Stimulated activated CD4-positive, alpha-beta T cell treated with anti-CD3 and anti-CD28 coated beads, TNF-alpha, amount 100 ng/mL, for 1 hour (primary cell): ENCODE data around the gene SPINT2.
"Not testable (repeated sequence)": the region's sequence is repeated elsewhere in the genome, so short reads cannot be mapped to it uniquely, and the experiment has no call there.

Source experiments
- DNase-seq, 3 donors: peaks; one replicate each; pipeline ENCODE4 v3.0.0-alpha.2; 2020; ENCODE audit warnings: low read depth in 3 of 3, low spot score in 1 of 3

The SPINT2 gene

GRCh38 chr19:38264486-38265212 lies at the start of gene SPINT2:
Gene SPINT2 (plus strand): TSS chr19:38264573. CDS start chr19:38264893, 320 bp downstream.
- DNase-seq, result peak in 2 of 3 donors; percentile 9 to 17

DNA sequence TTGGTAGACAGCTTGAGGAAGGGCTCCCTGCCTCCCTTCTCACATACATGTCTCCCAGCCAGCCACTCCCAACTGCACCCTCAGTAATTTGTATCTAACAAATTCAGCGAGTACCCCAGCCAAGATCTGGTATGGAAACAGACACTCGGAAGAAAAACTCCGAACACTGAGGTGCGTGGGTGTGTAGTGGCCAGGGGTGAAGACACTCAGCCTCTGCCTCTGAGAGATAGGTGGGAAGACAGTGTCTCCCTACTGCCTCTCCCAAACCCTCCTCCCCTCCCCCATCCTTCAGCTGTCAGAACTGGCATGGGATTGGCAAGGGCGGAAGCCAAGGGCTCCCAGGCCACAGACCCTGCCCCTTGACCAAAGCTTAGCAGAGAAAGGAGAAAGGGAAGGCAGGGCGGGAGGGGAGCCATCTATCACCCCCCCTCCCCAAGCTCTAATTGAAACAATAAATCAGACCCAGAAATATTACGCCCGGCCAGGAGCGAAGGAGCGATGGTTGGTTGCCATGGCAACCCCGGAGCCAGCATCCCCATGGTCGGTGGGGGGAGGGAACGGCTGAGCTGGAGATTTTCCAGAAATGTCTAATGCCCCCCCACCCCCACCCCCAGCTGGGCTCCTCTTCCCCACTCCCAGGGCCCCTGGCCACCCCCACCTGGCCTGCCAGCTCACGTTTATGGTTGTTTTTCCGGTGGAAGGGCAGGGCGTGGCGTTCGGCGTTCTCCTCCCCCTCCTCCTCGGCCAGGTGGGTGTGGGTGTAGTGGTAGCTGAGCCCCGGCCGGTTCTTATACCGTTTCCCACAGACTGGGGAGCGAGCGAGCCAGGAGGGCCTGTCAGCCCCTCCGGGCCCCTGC lies 47.4 kb upstream of the SPINT2 start:
- no peak for DNase-seq

- no peak for DNase-seq
Measured at GRCh38 chr19:38218204-38218603, 46.2 kb upstream of the SPINT2 start.

DNA sequence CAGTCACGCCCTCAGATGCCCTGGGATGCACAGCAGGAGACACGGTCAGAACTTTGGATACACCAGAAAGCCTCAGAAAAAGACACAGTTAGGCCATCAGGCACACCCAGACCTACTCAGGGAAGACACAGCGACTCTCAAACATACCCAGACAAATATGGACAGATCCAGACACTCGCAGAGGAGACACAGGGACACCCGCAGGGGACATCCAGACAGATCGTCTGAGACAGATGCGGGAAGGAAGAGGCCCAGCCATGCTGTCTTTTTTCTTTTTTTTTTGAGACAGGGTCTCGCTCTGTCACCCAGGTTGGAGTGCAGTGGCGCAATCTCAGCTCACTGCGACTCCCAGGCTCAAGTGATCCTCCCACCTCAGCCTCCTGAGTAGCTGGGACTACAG lies 45.2 kb upstream of the SPINT2 start:
- DNase-seq, result no peak

DNA sequence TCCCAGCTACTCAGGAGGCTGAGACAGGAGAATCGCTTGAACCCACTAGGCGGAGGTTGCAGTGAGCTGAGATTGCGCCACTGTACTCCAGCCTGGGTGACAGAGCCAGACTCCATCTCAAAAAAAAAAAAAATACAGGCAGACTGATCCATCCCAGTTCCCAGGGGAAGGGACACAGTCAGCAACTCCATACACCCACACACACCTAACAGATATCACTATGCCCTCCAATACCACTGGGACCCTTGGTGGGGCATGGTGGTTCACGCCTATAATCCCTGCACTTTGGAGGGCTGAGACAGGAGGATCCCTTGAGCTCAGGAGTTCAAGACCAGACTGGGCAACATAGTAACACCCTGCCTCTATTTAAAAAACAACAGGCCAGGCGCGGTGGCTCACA lies 43.0 kb upstream of the SPINT2 start:
- no peak for DNase-seq

DNA sequence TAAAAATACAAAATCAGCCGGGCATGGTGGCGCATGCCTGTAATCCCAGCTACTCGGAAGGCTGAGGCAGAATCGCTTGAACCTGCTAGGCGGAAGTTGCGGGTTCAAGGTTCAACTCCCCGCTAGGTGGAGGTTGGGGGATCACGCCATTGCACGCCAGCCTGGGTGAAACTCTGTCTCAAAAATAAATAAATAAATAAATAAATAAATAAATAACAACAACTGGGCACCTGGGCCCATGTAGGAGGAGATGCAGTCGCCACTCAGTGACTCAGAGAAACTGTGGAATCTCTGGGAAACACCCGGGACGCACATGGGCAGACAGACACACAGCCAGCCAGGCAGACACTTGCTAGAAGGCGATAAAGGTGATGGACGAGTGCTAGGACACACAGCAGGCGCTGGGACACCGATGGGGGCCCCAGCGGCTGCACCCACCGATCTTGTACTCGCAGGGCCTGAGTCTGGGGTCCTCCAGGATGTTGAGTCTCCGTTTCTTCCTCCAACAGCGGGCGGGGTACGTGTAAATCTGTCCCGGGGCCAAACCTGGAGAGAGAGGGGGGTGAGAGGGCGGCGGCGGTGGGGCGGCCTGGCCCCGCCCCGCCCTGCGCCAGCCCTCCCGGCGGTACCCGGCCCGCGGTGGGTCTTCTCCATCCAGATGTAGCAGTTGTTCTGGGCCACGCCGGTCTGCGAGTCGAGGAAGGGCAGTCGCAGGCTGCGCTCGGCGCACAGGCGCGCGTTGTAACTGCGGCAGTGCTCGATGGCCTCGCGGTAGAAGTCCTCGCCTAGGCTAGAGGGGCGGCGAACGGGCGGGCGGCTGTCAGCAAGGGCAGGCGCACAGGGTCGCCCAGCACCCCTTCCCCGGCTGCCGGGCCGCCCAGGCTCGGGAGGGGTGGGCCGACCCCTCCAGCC lies 42.2 kb upstream of the SPINT2 start:
- no peak for DNase-seq

DNA sequence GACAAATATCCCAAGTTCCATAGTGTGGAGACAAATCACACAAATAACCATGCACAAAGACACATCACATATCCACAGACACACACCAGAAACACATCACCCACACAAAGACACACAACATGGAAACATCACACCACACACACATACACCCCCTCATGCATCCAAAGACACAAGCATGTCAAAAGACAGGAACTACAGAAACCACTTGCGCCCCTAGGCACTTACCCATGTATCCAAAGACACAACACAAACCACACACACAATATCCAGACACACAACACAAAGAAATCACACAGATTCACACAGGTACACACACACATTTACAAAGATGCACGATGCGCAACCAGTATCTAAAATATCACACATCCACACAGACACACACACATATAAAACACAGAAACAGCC lies 41.3 kb upstream of the SPINT2 start:
- no peak for DNase-seq

- no peak for DNase-seq
Measured at GRCh38 chr19:38223617-38224013, 40.8 kb upstream of the SPINT2 start.

DNA sequence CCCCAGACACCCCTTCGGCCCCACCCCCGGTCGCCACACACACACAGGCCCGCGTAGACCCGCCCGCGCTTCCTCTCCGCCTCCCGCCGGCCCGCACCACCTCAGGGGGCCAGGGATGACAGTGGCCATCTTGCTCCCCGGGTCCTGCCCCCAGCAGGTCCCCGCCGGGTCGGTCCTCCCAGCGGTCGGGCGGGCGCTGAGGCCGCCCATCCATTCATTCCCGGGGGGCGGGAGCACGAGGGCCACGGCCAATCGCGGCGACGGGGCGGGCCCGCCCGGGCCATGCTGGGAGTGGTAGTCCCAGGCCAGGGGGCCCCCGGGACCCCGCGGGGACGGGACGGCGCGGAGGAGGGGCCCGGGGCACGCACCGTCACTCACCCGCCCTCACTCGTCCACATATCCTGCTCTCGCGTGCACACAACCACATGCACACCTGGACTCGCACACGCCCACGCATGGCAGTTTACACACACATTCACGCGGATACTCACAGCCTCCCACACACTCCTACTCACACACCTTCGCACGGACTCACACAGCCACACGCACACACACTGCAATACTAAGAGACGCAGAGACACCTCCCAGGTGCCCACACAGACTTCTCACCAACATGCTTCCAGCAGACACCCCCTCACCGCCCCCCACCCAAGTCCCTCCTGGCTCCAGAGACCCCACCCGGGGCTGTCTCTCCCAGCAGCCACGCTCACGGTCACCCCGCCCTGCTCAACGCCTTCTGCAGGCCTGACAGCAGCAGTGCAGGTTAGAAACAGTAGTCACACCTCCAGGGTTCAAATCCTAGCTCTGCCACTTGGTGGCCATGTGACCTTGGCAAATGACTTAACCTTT lies 40.1 kb upstream of the SPINT2 start, which contains the start of gene DPF1:
TSS of gene DPF1 (minus strand) at position 209 of the 849 bp plus-strand sequence. CDS start at position 129, 80 bp downstream.
- DNase-seq, result peak in 1 of 3 donors; percentile 34

DNA sequence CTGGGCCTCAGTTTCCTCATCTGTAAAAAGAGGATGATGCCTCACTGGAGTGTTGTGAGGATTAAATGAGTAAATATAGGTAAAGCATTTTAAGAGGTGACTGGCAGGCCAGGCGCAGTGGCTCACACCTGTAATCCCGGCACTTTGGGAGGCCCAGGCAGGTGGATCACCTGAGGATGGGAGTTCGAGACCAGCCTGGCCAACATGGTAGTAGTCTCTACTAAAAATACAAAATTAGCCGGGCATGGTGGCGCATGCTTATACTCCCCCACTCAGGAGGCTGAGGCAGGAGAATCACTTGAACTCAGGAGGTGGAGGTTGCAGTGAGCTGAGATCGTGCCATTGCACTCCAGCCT lies 39.5 kb upstream of the SPINT2 start:
- not testable (repeated sequence) for DNase-seq

DNA sequence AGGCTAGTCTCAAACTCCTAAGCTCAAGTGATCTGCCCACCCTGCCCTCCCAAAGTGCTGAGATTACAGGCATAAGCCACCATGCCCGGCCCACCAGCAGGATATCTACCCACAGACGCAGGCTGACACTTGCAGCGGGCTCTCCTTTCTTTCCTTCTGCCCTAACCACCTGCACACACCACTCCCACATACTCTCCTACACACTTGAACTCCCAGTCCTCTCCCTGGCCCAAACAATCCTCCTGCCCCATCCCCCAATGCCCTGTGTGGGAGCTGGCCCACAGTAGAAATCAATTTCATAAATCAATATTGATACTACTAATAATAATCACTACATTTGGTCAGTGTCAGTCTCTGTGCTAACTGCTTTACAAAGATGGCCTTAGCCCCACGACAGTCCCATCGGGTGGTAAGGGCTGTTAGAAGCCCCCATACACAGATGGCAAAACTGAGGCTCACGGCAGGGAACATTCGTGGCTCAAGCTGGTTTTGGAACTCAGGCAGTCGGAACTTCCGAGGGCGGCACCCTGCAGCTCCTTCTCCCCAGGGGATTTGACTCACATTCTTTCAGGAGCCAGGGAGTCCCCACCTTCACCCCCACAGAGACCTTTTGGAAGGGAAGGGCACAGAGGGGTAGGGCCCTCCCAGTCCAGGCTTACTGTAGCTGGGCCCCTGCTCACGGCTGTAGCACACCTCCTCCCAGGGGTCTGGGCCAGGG lies 36.9 kb upstream of the SPINT2 start:
- DNase-seq, result no peak

DNA sequence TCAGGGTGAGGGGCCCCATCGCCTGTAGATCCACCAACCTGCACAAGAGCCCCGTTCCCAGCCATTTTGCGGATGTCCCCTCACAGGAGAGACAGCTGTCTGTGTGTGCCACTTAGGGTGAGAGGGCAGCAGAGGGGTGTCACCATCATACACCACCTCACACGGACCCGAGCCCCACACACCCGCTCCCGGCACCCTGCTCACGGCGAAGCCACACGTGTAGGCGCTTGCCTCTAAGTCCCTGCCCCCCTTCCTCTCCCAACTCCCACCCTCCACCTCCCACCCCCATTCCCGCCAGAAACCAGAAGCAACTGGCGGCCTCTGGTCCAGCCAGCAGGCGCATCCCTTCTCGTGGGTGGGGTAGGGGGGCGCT lies 36.4 kb upstream of the SPINT2 start:
- DNase-seq, result no peak

GRCh38 chr19:38228491-38229439 lies 35.6 kb upstream of the SPINT2 start:
- DNase-seq, result no peak

DNA sequence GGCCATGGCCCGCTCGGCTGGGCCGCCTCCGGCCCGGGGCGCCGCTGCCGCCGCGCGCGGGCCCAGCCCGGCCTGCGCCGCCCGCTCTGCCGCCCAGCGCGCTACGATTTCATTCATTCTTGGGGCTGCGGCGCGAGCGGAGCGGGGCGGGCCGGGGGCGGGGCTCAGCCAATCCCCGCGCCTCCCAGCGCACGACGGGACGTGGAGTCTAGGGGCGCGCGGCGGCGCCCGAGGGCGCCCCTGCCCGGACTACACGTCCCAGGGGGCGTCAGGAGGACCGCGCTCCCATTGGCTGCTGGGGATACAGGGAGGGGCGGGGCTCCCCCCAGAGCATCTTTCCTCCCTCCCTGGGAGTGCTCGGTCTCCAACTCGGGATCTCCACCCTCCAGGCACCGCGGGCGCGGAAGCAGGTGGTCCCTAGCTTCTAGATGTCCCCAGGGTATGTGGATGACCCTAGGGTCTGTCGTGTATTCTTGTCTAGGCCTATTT lies 34.7 kb upstream of the SPINT2 start:
- DNase-seq, result peak in 2 of 3 donors; percentile 14 to 43

DNA sequence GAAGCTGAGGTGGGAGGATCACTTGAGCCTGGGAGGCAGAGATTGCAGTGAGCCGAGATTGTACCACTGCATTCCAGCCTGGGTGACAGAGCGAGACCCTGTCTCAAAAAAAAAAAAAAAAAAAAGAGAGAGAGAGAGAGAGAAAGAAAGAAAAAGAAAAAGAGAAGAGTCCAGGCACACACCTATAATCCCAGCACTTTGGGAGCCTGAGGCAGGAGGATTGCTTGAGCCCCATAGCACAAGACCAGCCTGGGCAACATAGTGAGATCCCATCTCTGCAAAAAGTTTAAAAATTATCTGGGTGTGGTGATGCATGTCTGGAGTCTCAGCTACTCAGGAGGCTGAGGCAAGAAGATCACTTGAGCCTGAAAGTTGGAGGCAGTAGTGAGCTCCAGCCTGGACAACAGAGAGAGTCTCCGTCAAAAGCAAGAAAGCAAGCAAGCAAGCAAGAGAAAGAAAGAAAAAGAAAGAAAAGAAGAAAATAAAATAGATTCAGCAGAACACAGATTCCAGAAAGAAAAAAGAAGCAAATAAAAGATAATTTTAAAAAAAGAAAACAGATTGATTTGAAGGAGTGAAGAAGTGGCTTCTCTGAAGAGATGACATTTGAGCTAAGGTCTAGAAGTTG lies 33.8 kb upstream of the SPINT2 start:
- not testable (repeated sequence) for DNase-seq

- no peak for DNase-seq
Measured at GRCh38 chr19:38231918-38232317, 32.5 kb upstream of the SPINT2 start.

DNA sequence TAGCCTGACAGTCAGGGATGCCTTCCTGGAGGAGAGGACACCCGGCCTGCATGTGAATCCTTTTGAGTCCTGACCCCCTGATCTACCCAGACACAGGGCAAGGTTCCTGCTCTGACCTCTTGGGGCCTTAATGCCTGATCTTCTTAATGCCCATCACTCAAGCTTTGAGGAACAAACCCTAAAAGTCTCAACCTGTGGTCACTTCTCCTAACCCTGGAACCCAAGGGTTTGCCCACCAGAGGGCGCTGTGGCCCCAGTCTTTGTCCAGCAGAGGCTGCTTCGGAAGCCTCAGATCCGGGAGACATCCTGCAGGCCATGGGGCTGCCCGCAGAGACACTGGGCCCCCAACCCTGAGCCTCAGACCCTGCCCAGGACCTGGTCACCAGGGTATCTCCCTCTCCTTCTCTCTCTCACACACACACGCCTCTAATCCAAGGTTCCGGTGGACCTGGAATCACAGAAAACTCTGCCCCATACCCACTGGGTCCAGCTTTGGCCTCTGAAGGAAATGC lies 30.6 kb upstream of the SPINT2 start:
- peak; percentile 35 to 72 (median 37) for DNase-seq

DNA sequence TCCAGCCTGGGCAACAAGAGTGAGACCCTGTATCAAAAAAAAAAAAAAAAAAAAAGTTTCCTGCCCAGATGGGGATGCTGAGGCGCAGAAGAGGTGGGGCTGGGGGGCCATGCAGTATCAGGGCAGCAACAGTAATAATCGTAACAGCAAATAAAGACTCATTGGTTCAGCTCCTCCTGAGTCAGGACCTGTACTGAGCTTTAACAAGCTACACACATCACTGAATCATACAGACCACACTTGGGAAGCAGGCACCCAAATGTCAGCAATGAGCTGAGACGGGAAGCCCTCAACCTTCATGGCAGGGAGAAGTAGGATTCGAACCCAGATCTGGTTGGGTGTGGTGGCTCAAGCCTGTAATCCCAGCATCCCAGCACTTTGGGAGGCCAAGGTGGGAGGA lies 29.8 kb upstream of the SPINT2 start:
- DNase-seq, result no peak
